HEK293 (cell line): ENCODE data around the gene GJC1.

Experiments used
- CTCF ChIP-seq: fragments of 450-650 bp; formaldehyde crosslinking; IDR thresholded peaks from 2 replicates; pipeline ENCODE4 v1.5.1; 2016; ENCODE audit warnings: missing biosample characterization, missing genetic modification characterization
- GFI1B ChIP-seq: fragments of 450-650 bp; formaldehyde crosslinking; IDR thresholded peaks from 2 replicates; pipeline ENCODE4 v1.5.1; 2016; ENCODE audit warnings: missing biosample characterization, missing genetic modification characterization
- INSM2 ChIP-seq: fragments of 450-650 bp; formaldehyde crosslinking; IDR thresholded peaks from 2 replicates; pipeline ENCODE4 v1.5.1; 2016; ENCODE audit warnings: missing biosample characterization, missing genetic modification characterization
- KLF17 ChIP-seq: fragments of 450-650 bp; formaldehyde crosslinking; IDR thresholded peaks from 2 replicates; pipeline ENCODE4 v1.5.1; 2016; ENCODE audit warnings: missing biosample characterization, missing genetic modification characterization
- MEIS1 ChIP-seq: sonication (generic); formaldehyde crosslinking; IDR thresholded peaks from 2 replicates; pipeline ENCODE4 v1.8.1; 2022; ENCODE audit warnings: missing genetic modification reagents, mild to moderate bottlenecking, borderline replicate concordance
- PATZ1 ChIP-seq: fragments of 450-650 bp; formaldehyde crosslinking; IDR thresholded peaks from 2 replicates; pipeline ENCODE4 v1.5.1; 2016; ENCODE audit warnings: missing biosample characterization, missing genetic modification characterization
- REPIN1 ChIP-seq: fragments of 450-650 bp; formaldehyde crosslinking; IDR thresholded peaks from 2 replicates; pipeline ENCODE4 v1.5.1; 2017; ENCODE audit warnings: missing biosample characterization, missing genetic modification characterization, low read depth
- SCRT1 ChIP-seq: fragments of 450-650 bp; formaldehyde crosslinking; IDR thresholded peaks from 2 replicates; pipeline ENCODE4 v1.5.1; 2016; ENCODE audit warnings: missing biosample characterization, missing genetic modification characterization, borderline replicate concordance
- YY1 ChIP-seq: fragments of 450-650 bp; formaldehyde crosslinking; IDR thresholded peaks from 2 replicates; pipeline ENCODE4 v1.5.1; 2018; ENCODE audit warnings: missing biosample characterization, missing genetic modification characterization
- ZNF114 ChIP-seq: fragments of 450-650 bp; formaldehyde crosslinking; IDR thresholded peaks from 2 replicates; pipeline ENCODE4 v1.5.0; 2017; ENCODE audit warnings: missing biosample characterization, missing genetic modification characterization
- ZNF138 ChIP-seq: fragments of 450-650 bp; formaldehyde crosslinking; IDR thresholded peaks from 2 replicates; pipeline ENCODE4 v1.5.1; 2016; ENCODE audit warnings: missing biosample characterization, missing genetic modification characterization, borderline replicate concordance
- ZNF174 ChIP-seq: fragments of 450-650 bp; formaldehyde crosslinking; IDR thresholded peaks from 2 replicates; pipeline ENCODE4 v1.5.0; 2017; ENCODE audit warnings: missing biosample characterization, mild to moderate bottlenecking, missing genetic modification characterization
- ZNF175 ChIP-seq: fragments of 450-650 bp; formaldehyde crosslinking; IDR thresholded peaks from 2 replicates; pipeline ENCODE4 v1.5.1; 2016; ENCODE audit warnings: missing biosample characterization, missing genetic modification characterization
- ZNF221 ChIP-seq: fragments of 450-650 bp; formaldehyde crosslinking; IDR thresholded peaks from 2 replicates; pipeline ENCODE4 v1.5.1; 2017; ENCODE audit warnings: missing biosample characterization, missing genetic modification characterization, borderline replicate concordance
- ZNF26 ChIP-seq: fragments of 450-650 bp; formaldehyde crosslinking; IDR thresholded peaks from 2 replicates; pipeline ENCODE4 v1.5.1; 2016; ENCODE audit warnings: missing biosample characterization, missing genetic modification characterization
- ZNF280C ChIP-seq: fragments of 450-650 bp; formaldehyde crosslinking; IDR thresholded peaks from 2 replicates; pipeline ENCODE4 v1.5.1; 2016; ENCODE audit warnings: missing biosample characterization, missing genetic modification characterization
- ZNF292 ChIP-seq: fragments of 450-650 bp; formaldehyde crosslinking; IDR thresholded peaks from 2 replicates; pipeline ENCODE4 v1.5.1; 2016; ENCODE audit warnings: low read depth, missing biosample characterization, missing genetic modification characterization, borderline replicate concordance
- ZNF341 ChIP-seq: fragments of 450-650 bp; formaldehyde crosslinking; IDR thresholded peaks from 2 replicates; pipeline ENCODE4; 2016; ENCODE audit warnings: low read depth, missing biosample characterization, missing genetic modification characterization
- ZNF37A ChIP-seq: fragments of 450-650 bp; IDR thresholded peaks from 2 replicates; pipeline ENCODE4 v1.5.1; 2018; ENCODE audit warnings: missing biosample characterization, missing genetic modification characterization
- ZNF404 ChIP-seq: fragments of 450-650 bp; formaldehyde crosslinking; IDR thresholded peaks from 2 replicates; pipeline ENCODE4 v1.5.1; 2017; ENCODE audit warnings: missing biosample characterization, missing genetic modification characterization
- ZNF416 ChIP-seq: fragments of 450-650 bp; formaldehyde crosslinking; IDR thresholded peaks from 2 replicates; pipeline ENCODE4 v1.5.1; 2016; ENCODE audit warnings: missing biosample characterization, missing genetic modification characterization
- ZNF423 ChIP-seq: fragments of 450-650 bp; formaldehyde crosslinking; IDR thresholded peaks from 2 replicates; pipeline ENCODE4 v1.5.1; 2016; ENCODE audit warnings: missing biosample characterization, missing genetic modification characterization
- ZNF514 ChIP-seq: fragments of 450-650 bp; formaldehyde crosslinking; IDR thresholded peaks from 2 replicates; pipeline ENCODE4 v1.5.1; 2016; ENCODE audit warnings: missing biosample characterization, missing genetic modification characterization
- ZNF521 ChIP-seq: fragments of 450-650 bp; formaldehyde crosslinking; IDR thresholded peaks from 2 replicates; pipeline ENCODE4 v1.5.1; 2017; ENCODE audit warnings: missing biosample characterization, mild to moderate bottlenecking, missing genetic modification characterization
- ZNF549 ChIP-seq: fragments of 450-650 bp; IDR thresholded peaks from 2 replicates; pipeline ENCODE4 v1.5.1; 2018; ENCODE audit warnings: missing biosample characterization, missing genetic modification characterization, mild to moderate bottlenecking, inconsistent platforms, moderate library complexity
- ZNF555 ChIP-seq: fragments of 450-650 bp; formaldehyde crosslinking; conservative IDR thresholded peaks from 2 replicates; pipeline ENCODE4 v1.5.1; 2017; ENCODE audit warnings: missing biosample characterization, mild to moderate bottlenecking, missing genetic modification characterization, inconsistent platforms
- ZNF692 ChIP-seq: fragments of 450-650 bp; formaldehyde crosslinking; IDR thresholded peaks from 2 replicates; pipeline ENCODE4 v1.5.1; 2016; ENCODE audit warnings: missing biosample characterization, missing genetic modification characterization
- ZSCAN23 ChIP-seq: fragments of 450-650 bp; formaldehyde crosslinking; IDR thresholded peaks from 2 replicates; pipeline ENCODE4 v1.5.1; 2016; ENCODE audit warnings: missing biosample characterization, missing genetic modification characterization

The GJC1 gene

GRCh38 chr17:44820631-44821212 lies 9.4 kb downstream of the GJC1 start (continued):
- TF ChIP-seq ZNF114 (no peak), YY1 (no peak), ZNF416 (no peak), ZNF514 (tag by site-specific recombination) (no peak), ZNF280C (no peak), ZNF692 (tag by site-specific recombination) (peak; percentile 57; the same call in 1 of the 2 replicates), ZNF175 (tag by site-specific recombination) (no peak), SCRT1 (0 out of 2 replicates have a peak, but pooled peaks have one; percentile 15), INSM2 (tag by site-specific recombination) (peak; percentile 99), REPIN1 (tag by site-specific recombination) (no peak), ZNF521 (tag by site-specific recombination) (no peak), PATZ1 (tag by site-specific recombination) (no peak), ZNF423 (tag by site-specific recombination) (no peak), MEIS1 (CRISPR knock-in tag) (no peak), ZNF174 (tag by site-specific recombination) (no peak), ZNF138 (no peak), ZSCAN23 (peak; percentile 86; the same call in 1 of the 2 replicates), ZNF292 (tag by site-specific recombination) (no peak), ZNF26 (no peak), KLF17 (tag by site-specific recombination) (peak; percentile 91), ZNF221 (tag by site-specific recombination) (no peak), ZNF37A (tag by site-specific recombination) (no peak), ZNF555 (tag by site-specific recombination) (no peak), GFI1B (tag by site-specific recombination) (peak; percentile 65; the same call in 1 of the 2 replicates), ZNF404 (no peak), ZNF549 (tag by site-specific recombination) (no peak), ZNF341 (tag by site-specific recombination) (no peak), CTCF (tag by site-specific recombination) (no peak)
